Fibroblast of skin of scalp (primary cell): ENCODE data around the gene KLK3.

ENCODE experiments used
- DNase-seq: peaks from one replicate; pipeline ENCODE4 v3.0.0-alpha.2; 2013

KLK3 gene

DNA sequence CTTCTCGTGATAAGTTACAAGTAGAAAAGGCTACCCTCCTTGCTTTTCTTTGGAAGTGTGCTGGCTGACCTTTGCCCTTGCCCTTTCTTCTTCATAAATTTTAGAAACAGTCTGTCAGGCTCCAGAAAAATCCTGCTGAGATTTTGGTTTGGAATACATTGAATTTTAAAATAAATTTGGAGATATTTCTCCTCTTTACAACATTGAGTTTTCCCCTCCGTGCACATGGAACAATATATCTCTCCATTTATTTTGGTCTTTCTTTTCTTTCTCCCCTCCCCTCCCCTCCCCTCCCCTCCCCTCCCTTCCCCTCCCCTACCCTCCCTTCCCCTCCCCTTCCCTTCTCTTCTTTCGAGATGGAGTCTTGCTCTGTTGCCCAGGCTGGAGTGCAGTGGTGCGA, 47.9 kb downstream of the KLK3 start:
- DNase-seq = no peak

DNA sequence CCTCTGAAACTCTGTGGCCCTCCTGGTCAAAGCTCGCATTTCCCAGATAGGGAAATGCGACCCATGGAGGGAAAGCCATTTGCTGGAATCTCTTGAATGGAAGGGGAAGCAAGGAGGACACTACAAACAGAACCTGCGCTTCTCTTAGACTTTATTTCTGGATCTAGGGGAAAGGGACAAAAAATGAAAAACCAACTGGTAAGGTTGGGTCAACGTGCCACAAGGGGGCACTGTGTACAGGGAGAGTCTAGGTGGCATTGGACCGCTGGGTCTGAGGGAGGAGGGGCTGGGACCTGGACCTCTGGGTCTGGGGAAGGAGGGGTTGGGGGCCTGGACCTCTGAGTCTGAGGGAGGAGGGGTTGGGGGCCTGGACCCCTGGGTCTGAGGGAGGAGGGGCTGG, 51.5 kb downstream of the KLK3 start:
- no peak for DNase-seq

DNA sequence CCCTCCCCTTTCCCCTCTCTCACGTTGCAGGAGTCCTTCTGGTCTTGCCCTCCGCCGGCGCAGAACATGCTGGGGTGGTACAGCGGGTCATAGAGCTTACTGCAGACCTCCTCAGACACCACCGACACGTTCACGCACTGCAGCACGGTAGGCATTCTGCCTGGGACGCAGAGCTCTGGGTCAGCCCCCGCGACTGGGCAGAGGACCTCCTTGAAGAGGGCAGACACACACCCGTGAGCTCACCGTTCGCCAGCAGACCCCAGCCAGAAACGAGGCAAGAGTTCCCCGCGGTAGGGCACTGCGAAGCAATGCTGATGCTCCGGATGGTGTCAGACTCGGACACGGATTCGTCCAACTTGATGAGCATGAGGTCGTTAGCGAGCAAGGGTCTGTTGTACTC, 53.6 kb downstream of the KLK3 start:
- DNase-seq = no peak

DNA sequence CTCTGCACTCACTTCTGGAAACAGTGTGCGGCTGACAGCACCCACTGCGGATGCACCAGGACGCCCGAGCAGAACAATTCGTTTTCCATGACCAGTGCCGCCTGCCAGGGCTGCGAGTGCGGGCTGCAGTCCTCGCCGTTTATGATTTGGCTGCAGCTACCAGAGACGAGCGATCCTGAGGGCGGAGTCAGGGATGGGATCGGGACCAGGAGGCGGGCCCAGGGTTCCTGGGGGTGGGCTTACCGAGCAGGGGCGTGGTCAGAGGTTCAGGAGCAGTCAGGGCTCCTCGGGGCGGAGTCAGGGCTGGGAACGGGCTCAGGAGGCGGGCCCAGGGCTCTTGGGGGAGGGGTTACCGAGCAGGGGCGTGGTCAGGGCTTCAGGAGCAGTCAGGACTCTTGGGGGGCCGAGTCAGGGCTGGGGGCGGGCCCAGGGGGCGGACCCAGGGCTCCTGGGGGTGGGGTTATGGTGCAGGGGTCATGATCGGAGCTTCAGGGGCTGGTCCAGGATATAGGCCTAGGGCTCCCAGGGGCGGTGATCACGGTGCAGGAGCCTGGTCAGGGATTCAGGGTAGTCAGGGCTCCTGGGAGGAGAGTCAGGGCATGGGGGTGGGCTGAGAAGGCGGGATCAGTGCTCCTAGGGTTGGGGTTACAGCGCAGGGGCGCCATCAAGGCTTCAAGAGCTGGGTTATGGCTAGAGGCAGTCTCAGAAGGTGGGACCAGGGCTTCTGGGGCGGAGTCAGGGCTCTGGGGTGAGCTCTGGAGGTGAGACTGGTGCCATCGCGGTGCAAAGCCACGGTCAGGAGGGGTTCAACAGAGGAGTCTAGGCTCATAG, 54.7 kb downstream of the KLK3 start:
- DNase-seq = peak; percentile 24
